Activated effector memory CD4-positive, alpha-beta T cell treated with Interleukin-2 at 50 U/mL for 16 hours (primary cell): ENCODE measurements around the gene CNTN2.

Experiments
- DNase-seq: peaks from one replicate; pipeline ENCODE4 v3.0.0-alpha.2; 2020

CNTN2 gene

GRCh38 chr1:205056956-205057568, 14.1 kb downstream of the CNTN2 start:
- no peak for DNase-seq

GRCh38 chr1:205057808-205058575, 15.0 kb downstream of the CNTN2 start:
- no peak for DNase-seq

GRCh38 chr1:205058853-205059252, 15.8 kb downstream of the CNTN2 start:
- DNase-seq: no peak

- DNase-seq: no peak
Measured at GRCh38 chr1:205059660-205060059, 16.6 kb downstream of the CNTN2 start.

- no peak for DNase-seq
Measured at GRCh38 chr1:205060746-205061145, 17.7 kb downstream of the CNTN2 start.

GRCh38 chr1:205061227-205061626, 18.2 kb downstream of the CNTN2 start:
- no peak for DNase-seq

GRCh38 chr1:205061665-205062069, 18.7 kb downstream of the CNTN2 start:
- peak; percentile 45 for DNase-seq

GRCh38 chr1:205062319-205062718, 19.3 kb downstream of the CNTN2 start:
- no peak for DNase-seq

- no peak for DNase-seq
Measured at GRCh38 chr1:205062895-205063294, 19.9 kb downstream of the CNTN2 start.

GRCh38 chr1:205064301-205064700, 21.3 kb downstream of the CNTN2 start:
- DNase-seq: no peak

- DNase-seq: no peak
Measured at GRCh38 chr1:205064741-205065316, 21.8 kb downstream of the CNTN2 start.

GRCh38 chr1:205065666-205066065, 22.7 kb downstream of the CNTN2 start:
- DNase-seq: no peak

GRCh38 chr1:205066141-205066818, 23.3 kb downstream of the CNTN2 start:
- DNase-seq: no peak

GRCh38 chr1:205067031-205067430, 24.0 kb downstream of the CNTN2 start:
- DNase-seq: no peak

- DNase-seq: no peak
Measured at GRCh38 chr1:205068001-205068400, 25.0 kb downstream of the CNTN2 start.

GRCh38 chr1:205068457-205069040, 25.5 kb downstream of the CNTN2 start:
- DNase-seq: no peak

GRCh38 chr1:205069371-205070125, 26.5 kb downstream of the CNTN2 start:
- DNase-seq: no peak

GRCh38 chr1:205071028-205071409, 28.0 kb downstream of the CNTN2 start:
- no peak for DNase-seq

- DNase-seq: no peak
Measured at GRCh38 chr1:205071801-205072200, 28.8 kb downstream of the CNTN2 start.

GRCh38 chr1:205072286-205072685, 29.3 kb downstream of the CNTN2 start:
- no peak for DNase-seq

- no peak for DNase-seq
Measured at GRCh38 chr1:205072881-205073280, 29.9 kb downstream of the CNTN2 start.

GRCh38 chr1:205073511-205073910, 30.5 kb downstream of the CNTN2 start:
- DNase-seq: no peak

- DNase-seq: no peak
Measured at GRCh38 chr1:205074084-205074483, 31.1 kb downstream of the CNTN2 start.
